Gastroesophageal sphincter (tissue), 4 donors: ENCODE measurements around the gene DRC1. TPM values are rescaled to one million over a fixed set of nuclear protein-coding genes. Genes with fewer than 3 reads are reported as not detected.

Source experiments
- ATAC-seq: fragments of 150-250 bp; one replicate; pipeline ENCODE4 v1.9.1; 2016; ENCODE audit warnings: mild to moderate bottlenecking, moderate library complexity
- H3K27ac ChIP-seq, 4 donors: fragments of 200-600 bp; sonication (generic) in 3 of 4; 1 replicate in 3 of 4; 2 replicates in 1 of 4; pipeline ENCODE4 v1.5.1; 2016 to 2019
- H3K27me3 ChIP-seq: fragments of 200-600 bp; sonication (generic); one replicate; pipeline ENCODE4 v1.5.1; 2019
- H3K36me3 ChIP-seq, 2 donors: fragments of 200-600 bp; sonication (generic); one replicate each; pipeline ENCODE4 v1.5.1; 2019; ENCODE audit warnings: control low read depth in 1 of 2
- H3K4me1 ChIP-seq, 3 donors: fragments of 200-600 bp; sonication (generic); 1 replicate in 2 of 3; 2 replicates in 1 of 3; pipeline ENCODE4 v1.5.1; 2016 to 2019; ENCODE audit warnings: control low read depth in 2 of 3
- H3K4me3 ChIP-seq, 2 donors: fragments of 200-600 bp; sonication (generic); one replicate each; pipeline ENCODE4 v1.5.1; 2019; ENCODE audit warnings: mild to moderate bottlenecking in 1 of 2, moderate library complexity in 1 of 2
- H3K9me3 ChIP-seq, 3 donors: fragments of 200-600 bp; sonication (generic); one replicate each; pipeline ENCODE4 v1.5.1; 2017 to 2019; ENCODE audit warnings: control low read depth in 2 of 3
- CTCF ChIP-seq, 4 experiments: fragments of 200-600 bp in 2 of 4; fragments of 450-650 bp in 2 of 4; sonication (generic) in 1 of 4; IDR thresholded peaks; one replicate each; pipeline ENCODE4 v1.5.1; 2017 to 2019; ENCODE audit warnings: antibody characterized with exemption in 4 of 4, mild to moderate bottlenecking in 2 of 4, moderate library complexity in 2 of 4
- EP300 ChIP-seq: sonication (generic); formaldehyde crosslinking; IDR thresholded peaks from one replicate; pipeline ENCODE4 v1.6.1; 2017; ENCODE audit warnings: antibody characterized with exemption, mild to moderate bottlenecking
- POLR2A ChIP-seq, 2 donors: fragments of 450-650 bp; IDR thresholded peaks; one replicate each; pipeline ENCODE4 v1.6.1; 2017; ENCODE audit warnings: antibody characterized with exemption in 2 of 2, mild to moderate bottlenecking in 2 of 2, moderate library complexity in 1 of 2
- POLR2AphosphoS5 ChIP-seq: sonication (generic); formaldehyde crosslinking; IDR thresholded peaks from one replicate; pipeline ENCODE4 v1.6.1; 2017; ENCODE audit warnings: antibody characterized with exemption
- WGBS, 2 donors: methylation state at CpG; one replicate each; pipeline ENCODE4 v1.1.5; 2018; ENCODE audit warnings: low coverage in 1 of 2; 5-methylcytosine and 5-hydroxymethylcytosine counted together
- total RNA-seq, 4 donors: library from RNA; depleted of rRNA; stranded (reverse); fragments of >200 nt; gene quantifications; one replicate each; pipeline ENCODE4 v1.1.0, GENCODE V29; 2016

Gene DRC1
- total RNA-seq, 4 donors from 2014 or later = 0.27 to 2.3 (median 0.54) TPM; not detected in 1

GRCh38 chr2:26504002-26504401 lies 102.3 kb downstream of the DRC1 start:
- no peaks in the 10 kb centered on the region for H3K9me3 ChIP-seq
- no peak overlapping the region for H3K27ac ChIP-seq
- no peaks in the 10 kb centered on the region for H3K36me3 ChIP-seq
- ATAC-seq = no peak
- H3K4me3 ChIP-seq = peak overlapping the region in 1 of 2 donors; percentile 49
- TF ChIP-seq CTCF (IDR thresholded peaks at IDR 0.05) (no peak), EP300 (no peak), POLR2AphosphoS5 (no peak), POLR2A (IDR thresholded peaks at IDR 0.05) (no peak)
- H3K4me1 ChIP-seq = peaks cover 0 to 12% (median 0%) of the 10 kb centered on the region in 3 donors
- 53% methylated on average over 3 of the region's 13 CpGs; no CpG with 5 or more reads in 1 of the 2 donors for WGBS, 2 donors
- peaks cover 31% of the 10 kb centered on the region for H3K27me3 ChIP-seq

GRCh38 chr2:26506279-26506678 lies 104.6 kb downstream of the DRC1 start:
- no peak for ATAC-seq
- WGBS, 2 donors = no CpG with 5 or more reads among the region's 4 CpGs
- TF ChIP-seq POLR2A (IDR thresholded peaks at IDR 0.05) = no peak
- TF ChIP-seq CTCF (IDR thresholded peaks at IDR 0.05) = no peak
- TF ChIP-seq POLR2AphosphoS5 = no peak
- no peak for TF ChIP-seq EP300

More at GRCh38 chr2:26506279-26506678, 104.6 kb downstream of the DRC1 start:
- Histone ChIP-seq H3K9me3 (no peaks in the 10 kb centered on the region), H3K36me3 (no peaks in the 10 kb centered on the region), H3K4me1 (peaks cover 0 to 12% (median 0%) of the 10 kb centered on the region in 3 donors), H3K4me3 (no peak overlapping the region), H3K27ac (no peak overlapping the region), H3K27me3 (peaks cover 14% of the 10 kb centered on the region)

Other genes with a start within 250 kb of the DRC1 start
- 1 to 10 TPM; 1.8 to 5.5 (median 3.3) TPM for gene GAREM2, start 228.8 kb upstream of the DRC1 start, total RNA-seq
- gene HADHA, start 157.3 kb upstream of the DRC1 start, total RNA-seq = 100 to 1,000 TPM; 154 to 277 (median 186) TPM
- gene HADHB, start 157.0 kb upstream of the DRC1 start, total RNA-seq = 100 to 1,000 TPM; 127 to 358 (median 218) TPM
- 10 to 100 TPM in 1 of 4 donors, 1 to 10 TPM in 3; 7.0 to 10.9 (median 8.7) TPM for gene SELENOI, start 55.8 kb upstream of the DRC1 start, total RNA-seq
- gene ADGRF3, start 55.1 kb upstream of the DRC1 start, total RNA-seq = not detected
- under 1 TPM in 2 of 4 donors, not detected in 2; under 0.01 to 0.35 TPM for gene OTOF, start 76.2 kb downstream of the DRC1 start, total RNA-seq
- not detected for gene CIB4, start 239.4 kb downstream of the DRC1 start, total RNA-seq